ENCODE data around the gene SIX5.

Gene SIX5

DNA sequence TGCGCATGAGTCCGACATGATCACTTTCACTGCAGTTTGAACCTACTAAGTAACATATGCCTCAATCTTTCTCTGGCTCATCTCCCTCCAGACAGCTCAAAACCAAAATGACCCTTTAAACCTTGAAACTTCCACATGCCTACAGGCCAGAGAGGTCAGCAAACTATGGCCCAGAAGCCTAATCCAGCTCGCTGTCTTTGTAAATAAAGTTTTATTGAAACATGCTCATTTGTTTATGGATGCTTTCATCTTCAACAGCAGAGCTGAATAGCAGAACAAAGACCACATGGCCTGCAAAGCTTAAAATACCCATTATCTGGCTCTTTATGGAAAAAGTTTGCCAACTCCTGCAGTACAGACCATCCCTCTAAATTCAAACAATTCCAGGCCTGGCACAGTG lies 53.9 kb downstream of the SIX5 start:
- H3F3A ChIP-seq (ENCODE audit: low read depth), result no peaks in the 10 kb centered on the region
- peak overlapping the region; percentile 93 for H3K9ac ChIP-seq (ENCODE audit: low read depth, low read length, poor library complexity, severe bottlenecking)
- H4K20me1 ChIP-seq (ENCODE audit: insufficient read depth, low read length, poor library complexity, severe bottlenecking), result peaks cover 3% of the 10 kb centered on the region
- H3K4me1 ChIP-seq (ENCODE audit: insufficient read depth, low read length, poor library complexity, severe bottlenecking), result peaks cover 28% of the 10 kb centered on the region
- no peak overlapping the region for H3K4me3 ChIP-seq (ENCODE audit: low read length, poor library complexity, severe bottlenecking)
- H3K79me2 ChIP-seq (ENCODE audit: insufficient read depth, low read length), result peaks cover 66% of the 10 kb centered on the region
- no peak overlapping the region for H2AFZ ChIP-seq (ENCODE audit: low read length)
- H3K9me3 ChIP-seq (ENCODE audit: insufficient read depth, low read depth, low read length), result no peaks in the 10 kb centered on the region
- H3K36me3 ChIP-seq (ENCODE audit: insufficient read depth, low read length), result peaks cover 10% of the 10 kb centered on the region; the same call in 1 of the 2 replicates
- TF ChIP-seq EZH2phosphoT487 (IDR thresholded peaks at IDR 0.05; ENCODE audit: borderline replicate concordance), result no peak
- H3K9me2 ChIP-seq (replicated peaks; ENCODE audit: low read depth, low read length), result no peaks in the 10 kb centered on the region
- H3K27me3 ChIP-seq (ENCODE audit: insufficient read depth, low read length, poor library complexity, severe bottlenecking), result no peaks in the 10 kb centered on the region
- H3K4me2 ChIP-seq (ENCODE audit: low read depth, low read length, poor library complexity, severe bottlenecking), result peak overlapping the region; percentile 83

All from Loucy (cell line).